Natural killer cell (primary cell): ENCODE measurements around the gene SLC43A3. TPM values are rescaled to one million over a fixed set of nuclear protein-coding genes. Genes with fewer than 3 reads are reported as not detected.
A peak's percentile ranks its signal among the peaks of the same experiment; 100 is the strongest.

Experiments used
- ATAC-seq, 3 donors: fragments of 150-1000 bp in 2 of 3; fragments of 200-7000 bp in 1 of 3; cut with Tn5 transposase; 1 replicate in 1 of 3; 2 replicates in 2 of 3; pipeline ENCODE4 v1.10.0; 2021; ENCODE audit warnings: mild to moderate bottlenecking in 2 of 3, moderate library complexity in 2 of 3
- DNase-seq, 2 donors: peaks; one replicate each; pipeline versions ENCODE4 v3.0.0 to v3.0.0-alpha.2; 2013 to 2021; ENCODE audit warnings: mixed read lengths in 1 of 2
- H3K27ac ChIP-seq: one replicate; pipeline ENCODE4 v1.5.1; 2013; ENCODE audit warnings: mild to moderate bottlenecking, low read length
- H3K27me3 ChIP-seq: one replicate; pipeline ENCODE4 v1.6.1; 2013; ENCODE audit warnings: low read length; ENCODE audit not compliant: control insufficient read depth, insufficient read depth
- H3K36me3 ChIP-seq: one replicate; pipeline ENCODE4 v1.6.1; 2013; ENCODE audit warnings: low read length; ENCODE audit not compliant: control insufficient read depth, insufficient read depth
- H3K4me1 ChIP-seq: one replicate; pipeline ENCODE4 v1.6.1; 2013; ENCODE audit warnings: low read length; ENCODE audit not compliant: control insufficient read depth, insufficient read depth
- H3K4me3 ChIP-seq: one replicate; pipeline ENCODE4 v1.5.1; 2013; ENCODE audit warnings: low read length
- H3K9me3 ChIP-seq: one replicate; pipeline ENCODE4 v1.6.1; 2013; ENCODE audit warnings: low read length; ENCODE audit not compliant: control insufficient read depth, insufficient read depth
- H3K27ac Mint-ChIP-seq, 2 donors: one replicate each; pipeline ENCODE4 v1.8.0; 2022; ENCODE audit warnings: mild to moderate bottlenecking in 2 of 2, mixed read lengths in 2 of 2, moderate library complexity in 1 of 2
- H3K27me3 Mint-ChIP-seq, 2 donors: one replicate each; pipeline ENCODE4 v1.8.0; 2022; ENCODE audit warnings: low read depth in 2 of 2, mixed read lengths in 2 of 2
- H3K36me3 Mint-ChIP-seq: one replicate; pipeline ENCODE4 v1.8.0; 2022; ENCODE audit warnings: mixed read lengths
- H3K4me1 Mint-ChIP-seq, 2 donors: one replicate each; pipeline ENCODE4 v1.8.0; 2022; ENCODE audit warnings: mixed read lengths in 2 of 2
- H3K4me3 Mint-ChIP-seq: one replicate; pipeline ENCODE4 v1.8.0; 2022; ENCODE audit warnings: mild to moderate bottlenecking, moderate library complexity, mixed read lengths
- H3K9me3 Mint-ChIP-seq, 2 donors: one replicate each; pipeline ENCODE4 v1.8.0; 2022; ENCODE audit warnings: mixed read lengths in 2 of 2
- CTCF ChIP-seq: fragments of 200-600 bp; IDR thresholded peaks from one replicate; pipeline ENCODE4 v1.8.0; 2022; ENCODE audit warnings: antibody characterized with exemption
- WGBS: methylation state at CpG from one replicate; pipeline ENCODE4 v1.1.7; 2013; ENCODE audit warnings: missing lambda C conversion rate; ENCODE audit not compliant: insufficient coverage; 5-methylcytosine and 5-hydroxymethylcytosine counted together
- intact Hi-C: fragments of 100-400 bp; cut with micrococcal nuclease; formaldehyde crosslinking; loops from one replicate; pipeline ENCODE4 v1.14.2; 2022
- total RNA-seq, 4 donors: library from RNA; stranded (reverse); fragments of 120-200 nt in 1 of 4; gene quantifications; one replicate each; pipeline versions ENCODE4 v1.2.3 to v1.2.4, GENCODE V29; 2013 to 2022

SLC43A3 gene
- total RNA-seq, 3 donors from 2014 or later (not counting 1 experiment from before 2014, with no cell fraction given), result 17.0 to 22.2 (median 20.7) TPM

GRCh38 chr11:57419146-57419545, 7.8 kb downstream of the SLC43A3 start:
- Histone ChIP-seq H3K4me3 (no peak overlapping the region), H3K27ac (no peak overlapping the region), H3K9me3 (no peaks in the 10 kb centered on the region), H3K27me3 (no peaks in the 10 kb centered on the region), H3K36me3 (peaks cover 30% of the 10 kb centered on the region), H3K4me1 (peaks cover 26% of the 10 kb centered on the region)
- TF ChIP-seq CTCF, result no peak
- Mint-ChIP-seq H3K4me1 (peaks cover 25 to 33% of the 10 kb centered on the region in 2 donors), H3K9me3 (no peaks in the 10 kb centered on the region), H3K27me3 (peaks cover 0 to 7% of the 10 kb centered on the region in 2 donors), H3K36me3 (no peaks in the 10 kb centered on the region), H3K4me3 (no peak overlapping the region), H3K27ac (no peak overlapping the region)
- intact Hi-C loops, result no loop called here
- no peak for DNase-seq
- ATAC-seq, result no peak
- 90% methylated on average over 3 of the region's 3 CpGs for WGBS

- H3K4me1 ChIP-seq, result peaks cover 20% of the 10 kb centered on the region
- peaks cover 0 to 4% of the 10 kb centered on the region in 2 donors for H3K27me3 Mint-ChIP-seq
- H3K27ac ChIP-seq, result no peak overlapping the region
- H3K4me3 Mint-ChIP-seq, result no peak overlapping the region
- no peak for TF ChIP-seq CTCF
- intact Hi-C loops, result no loop called here
- no peaks in the 10 kb centered on the region for H3K9me3 ChIP-seq
- no peaks in the 10 kb centered on the region for H3K9me3 Mint-ChIP-seq
- H3K36me3 Mint-ChIP-seq, result no peaks in the 10 kb centered on the region
- no peak overlapping the region for H3K27ac Mint-ChIP-seq
- DNase-seq (no peak), ATAC-seq (no peak)
- H3K4me3 ChIP-seq, result no peak overlapping the region
- H3K4me1 Mint-ChIP-seq, result peaks cover 23 to 25% of the 10 kb centered on the region in 2 donors
- H3K27me3 ChIP-seq, result no peaks in the 10 kb centered on the region
- peaks cover 36% of the 10 kb centered on the region for H3K36me3 ChIP-seq
These were observed 8.8 kb downstream of the SLC43A3 start for GRCh38 chr11:57418131-57418530.

- 95% methylated on average over 4 of the region's 4 CpGs for WGBS
- Histone ChIP-seq H3K27ac (no peak overlapping the region), H3K4me3 (no peak overlapping the region), H3K36me3 (peaks cover 38% of the 10 kb centered on the region), H3K9me3 (no peaks in the 10 kb centered on the region), H3K4me1 (peaks cover 13% of the 10 kb centered on the region), H3K27me3 (no peaks in the 10 kb centered on the region)
- H3K9me3 Mint-ChIP-seq, result no peaks in the 10 kb centered on the region
- ATAC-seq, result no peak
- H3K4me3 Mint-ChIP-seq, result no peak overlapping the region
- no peaks in the 10 kb centered on the region for H3K36me3 Mint-ChIP-seq
- DNase-seq, result no peak
- TF ChIP-seq CTCF, result no peak
- no peak overlapping the region for H3K27ac Mint-ChIP-seq
- H3K4me1 Mint-ChIP-seq, result peaks cover 12 to 15% of the 10 kb centered on the region in 2 donors
- no peaks in the 10 kb centered on the region for H3K27me3 Mint-ChIP-seq
- intact Hi-C loops, result no loop called here
These were observed 9.9 kb downstream of the SLC43A3 start for GRCh38 chr11:57417056-57417455.

GRCh38 chr11:57416436-57416835, 10.5 kb downstream of the SLC43A3 start:
- WGBS, result 96% methylated on average over 3 of the region's 3 CpGs
- no peak overlapping the region for H3K4me3 ChIP-seq
- H3K36me3 ChIP-seq, result peaks cover 40% of the 10 kb centered on the region
- Mint-ChIP-seq H3K9me3 (no peaks in the 10 kb centered on the region), H3K36me3 (no peaks in the 10 kb centered on the region), H3K27me3 (no peaks in the 10 kb centered on the region), H3K4me1 (peaks cover 6 to 8% of the 10 kb centered on the region in 2 donors), H3K4me3 (no peak overlapping the region), H3K27ac (peak overlapping the region in 1 of 2 donors; percentile 68)
- peaks cover 7% of the 10 kb centered on the region for H3K4me1 ChIP-seq
- no peak overlapping the region for H3K27ac ChIP-seq
- intact Hi-C loops, result no loop called here
- H3K27me3 ChIP-seq, result no peaks in the 10 kb centered on the region
- H3K9me3 ChIP-seq, result no peaks in the 10 kb centered on the region
- ATAC-seq (no peak), DNase-seq (no peak)
- no peak for TF ChIP-seq CTCF
